Central memory CD8-positive, alpha-beta T cell (primary cell): Measurements from ENCODE around the gene CNBP.

ENCODE experiments used
- ATAC-seq: fragments of 150-1000 bp; cut with Tn5 transposase; replicated peaks from 2 replicates; pipeline ENCODE4 v1.10.0; 2022; ENCODE audit warnings: mild to moderate bottlenecking, moderate FRiP score, moderate number of reproducible peaks; ENCODE audit not compliant: poor library complexity, severe bottlenecking; ENCODE audit errors: extremely low read depth
- DNase-seq, 2 donors: peaks; one replicate each; pipeline ENCODE4 v3.0.0; 2021; ENCODE audit warnings: low spot score in 2 of 2
- H3K27ac Mint-ChIP-seq: one replicate; pipeline ENCODE4 v1.8.0; 2022; ENCODE audit warnings: low read depth, mild to moderate bottlenecking, moderate library complexity, mixed read lengths
- H3K27me3 Mint-ChIP-seq: one replicate; pipeline ENCODE4 v1.8.0; 2022; ENCODE audit warnings: mixed read lengths
- H3K36me3 Mint-ChIP-seq: one replicate; pipeline ENCODE4 v1.8.0; 2022; ENCODE audit warnings: mild to moderate bottlenecking, moderate library complexity, mixed read lengths; ENCODE audit not compliant: insufficient read depth
- H3K4me1 Mint-ChIP-seq: one replicate; pipeline ENCODE4 v1.8.0; 2022; ENCODE audit warnings: mixed read lengths
- H3K4me3 Mint-ChIP-seq: one replicate; pipeline ENCODE4 v1.8.0; 2022; ENCODE audit warnings: mild to moderate bottlenecking, moderate library complexity, mixed read lengths
- H3K9me3 Mint-ChIP-seq: one replicate; pipeline ENCODE4 v1.8.0; 2022; ENCODE audit warnings: mixed read lengths

The CNBP gene

GRCh38 chr3:129121016-129121791 lies 62.5 kb downstream of the CNBP start:
- peak overlapping the region; percentile 81 for H3K27ac Mint-ChIP-seq
- H3K4me1 Mint-ChIP-seq: peaks cover 55% of the 10 kb centered on the region
- ATAC-seq (peak; percentile 29), DNase-seq (peak; percentile 25 to 33)
- H3K4me3 Mint-ChIP-seq: peak overlapping the region; percentile 81
- no peaks in the 10 kb centered on the region for H3K9me3 Mint-ChIP-seq
- H3K36me3 Mint-ChIP-seq: peaks cover 32% of the 10 kb centered on the region
- no peaks in the 10 kb centered on the region for H3K27me3 Mint-ChIP-seq

GRCh38 chr3:129120254-129121004 lies 63.3 kb downstream of the CNBP start:
- Mint-ChIP-seq H3K4me1 (peaks cover 58% of the 10 kb centered on the region), H3K36me3 (peaks cover 35% of the 10 kb centered on the region), H3K27ac (peak overlapping the region; percentile 81), H3K27me3 (no peaks in the 10 kb centered on the region), H3K9me3 (no peaks in the 10 kb centered on the region), H3K4me3 (peak overlapping the region; percentile 81)
- DNase-seq: peak; percentile 78 to 90
- peak; percentile 75 for ATAC-seq

DNA sequence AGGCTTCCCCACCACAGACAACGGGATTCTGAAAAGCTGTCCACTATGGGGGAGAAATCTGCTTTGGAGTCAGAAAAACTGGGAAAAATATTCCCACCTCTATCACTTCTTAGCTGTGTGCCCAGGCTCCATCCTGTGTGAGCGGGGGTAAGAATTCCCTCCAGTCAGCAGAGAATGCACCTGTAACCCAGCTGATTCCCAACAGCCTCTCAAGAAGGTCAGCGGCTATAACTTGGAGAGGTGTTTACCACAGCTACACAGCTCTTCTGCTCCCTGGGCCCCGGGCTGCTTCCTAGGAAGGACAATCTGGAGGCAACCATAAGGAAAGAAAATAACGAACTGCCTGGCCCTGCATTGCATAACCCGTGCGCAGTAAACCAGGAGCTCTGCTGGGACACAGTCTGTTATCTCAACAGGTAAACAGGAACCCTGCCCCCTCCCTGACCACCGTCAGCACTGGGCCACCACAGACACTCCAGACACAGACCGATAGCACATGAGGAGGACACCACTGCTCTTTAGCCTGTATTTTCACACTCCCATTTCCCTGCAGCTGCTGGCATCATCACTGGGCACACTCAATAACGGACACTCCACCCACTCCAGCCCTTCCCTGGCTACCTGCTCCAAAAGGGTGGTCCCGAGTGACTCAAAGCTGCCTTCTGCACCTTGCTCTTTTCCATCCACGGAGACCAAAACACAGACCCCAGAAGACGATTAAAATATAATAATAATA lies 64.2 kb downstream of the CNBP start:
- H3K9me3 Mint-ChIP-seq: no peaks in the 10 kb centered on the region
- H3K36me3 Mint-ChIP-seq: peaks cover 35% of the 10 kb centered on the region
- no peaks in the 10 kb centered on the region for H3K27me3 Mint-ChIP-seq
- peaks cover 60% of the 10 kb centered on the region for H3K4me1 Mint-ChIP-seq
- peak overlapping the region; percentile 81 for H3K4me3 Mint-ChIP-seq
- ATAC-seq (no peak), DNase-seq (no peak)
- peak overlapping the region; percentile 81 for H3K27ac Mint-ChIP-seq

- Mint-ChIP-seq H3K4me1 (peaks cover 63% of the 10 kb centered on the region), H3K36me3 (peaks cover 38% of the 10 kb centered on the region), H3K9me3 (no peaks in the 10 kb centered on the region), H3K27ac (peak overlapping the region; percentile 81), H3K27me3 (no peaks in the 10 kb centered on the region), H3K4me3 (peak overlapping the region; percentile 81)
- peak in 1 of 2 donors; percentile 40 for DNase-seq
- peak; percentile 30 for ATAC-seq
These were observed 65.0 kb downstream of the CNBP start for GRCh38 chr3:129118745-129119144.
